Kidney epithelial cell (primary cell): ENCODE results near the gene RSPO3. TPM values are rescaled to one million over a fixed set of nuclear protein-coding genes. Genes with fewer than 3 reads are reported as not detected.
"Not testable (repeated sequence)": the region's sequence is repeated elsewhere in the genome, so short reads cannot be mapped to it uniquely, and the experiment has no call there.

ENCODE experiments used
- DNase-seq: peaks from one replicate; pipeline ENCODE4 v3.0.0-alpha.2; 2010; ENCODE audit warnings: low read depth
- H3K27me3 ChIP-seq: 2 replicates; pipeline ENCODE4 v1.6.0; 2011; ENCODE audit warnings: low read length; ENCODE audit not compliant: control insufficient read depth, insufficient read depth
- H3K36me3 ChIP-seq: 2 replicates; pipeline ENCODE4 v1.5.1; 2011; ENCODE audit warnings: low read length; ENCODE audit not compliant: control insufficient read depth, insufficient read depth
- H3K4me3 ChIP-seq: 2 replicates; pipeline ENCODE4 v1.5.1; 2011; ENCODE audit warnings: low read depth, mild to moderate bottlenecking, control low read depth, low read length
- CTCF ChIP-seq: IDR thresholded peaks from 2 replicates; pipeline ENCODE4 v1.5.1; 2011; ENCODE audit warnings: mild to moderate bottlenecking, moderate library complexity, low read length, control low read depth, inconsistent platforms; ENCODE audit not compliant: insufficient read depth, poor library complexity, severe bottlenecking
- total RNA-seq: library from RNA; depleted of rRNA; stranded (reverse); fragments of >200 nt; gene quantifications from 2 replicates; pipeline ENCODE4 v1.2.3, GENCODE V29; 2015

Gene RSPO3
- total RNA-seq, 1 donor from 2014 or later: 0.88 TPM

GRCh38 chr6:127216810-127217789 lies 98.6 kb downstream of the RSPO3 start:
- H3K27me3 ChIP-seq: no peaks in the 10 kb centered on the region
- no peak for DNase-seq
- H3K36me3 ChIP-seq: no peaks in the 10 kb centered on the region
- no peak overlapping the region for H3K4me3 ChIP-seq
- no peak for TF ChIP-seq CTCF

DNA sequence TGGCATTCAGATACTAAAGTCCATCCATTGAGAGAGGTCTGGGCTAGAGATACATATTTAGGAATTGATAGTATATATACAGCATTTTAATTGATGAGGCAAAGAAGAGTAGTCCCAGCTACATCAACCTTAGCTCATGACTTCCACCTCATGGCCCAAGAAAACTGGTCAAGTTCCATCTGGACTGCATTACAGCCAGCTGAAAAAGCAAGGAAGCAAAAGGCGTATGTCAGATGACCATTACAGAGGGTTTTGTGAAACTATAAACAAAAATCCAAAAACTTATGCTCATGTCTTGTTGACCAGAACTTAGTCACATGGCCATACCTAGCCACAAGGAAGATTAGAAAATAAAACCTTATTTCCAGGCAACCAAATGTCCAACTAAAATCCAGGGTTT lies 101.4 kb downstream of the RSPO3 start:
- no peak for DNase-seq
- H3K4me3 ChIP-seq: no peak overlapping the region
- TF ChIP-seq CTCF: no peak
- no peaks in the 10 kb centered on the region for H3K27me3 ChIP-seq
- H3K36me3 ChIP-seq: no peaks in the 10 kb centered on the region

DNA sequence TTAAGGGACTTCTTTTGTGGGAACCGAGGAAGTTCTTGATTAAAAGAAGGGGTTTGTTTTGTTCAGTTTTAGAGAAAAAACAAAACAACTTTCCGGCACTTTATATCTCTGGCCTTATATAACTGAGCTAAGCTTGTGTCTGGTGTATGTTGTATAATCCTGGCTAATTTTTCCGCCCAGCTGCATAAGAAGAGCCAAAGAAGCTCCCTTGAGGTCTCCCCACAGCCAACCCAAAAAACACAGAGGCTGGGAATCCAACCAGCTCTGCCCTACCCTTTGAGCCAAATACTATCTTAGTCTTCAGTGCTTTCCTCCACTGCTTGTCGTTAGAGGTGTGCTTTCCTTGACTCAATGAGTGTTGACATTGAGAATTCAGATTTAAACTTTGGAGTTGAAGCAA lies 102.7 kb downstream of the RSPO3 start:
- TF ChIP-seq CTCF: no peak
- Histone ChIP-seq H3K36me3 (no peaks in the 10 kb centered on the region), H3K27me3 (no peaks in the 10 kb centered on the region), H3K4me3 (no peak overlapping the region)
- no peak for DNase-seq

DNA sequence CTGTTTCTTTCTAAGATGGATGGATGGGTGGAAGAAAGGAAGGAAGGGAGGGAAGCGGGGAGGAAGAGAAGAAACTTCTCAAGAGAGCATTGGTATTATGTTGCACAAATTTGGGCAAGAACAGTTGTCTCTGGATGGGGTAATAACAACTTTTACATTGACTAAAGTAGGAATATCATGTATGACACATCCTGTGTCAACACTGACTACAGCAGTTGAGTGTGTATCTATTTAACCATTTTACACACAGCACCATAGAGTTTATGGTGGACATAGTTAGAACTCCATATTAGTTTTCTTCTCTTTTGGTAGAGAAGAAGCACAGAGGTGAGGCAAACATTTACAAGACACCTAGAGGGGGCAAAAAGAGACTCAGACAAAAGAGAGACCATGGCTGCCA lies 103.9 kb downstream of the RSPO3 start:
- TF ChIP-seq CTCF: no peak
- Histone ChIP-seq H3K27me3 (no peaks in the 10 kb centered on the region), H3K4me3 (no peak overlapping the region), H3K36me3 (no peaks in the 10 kb centered on the region)
- no peak for DNase-seq

DNA sequence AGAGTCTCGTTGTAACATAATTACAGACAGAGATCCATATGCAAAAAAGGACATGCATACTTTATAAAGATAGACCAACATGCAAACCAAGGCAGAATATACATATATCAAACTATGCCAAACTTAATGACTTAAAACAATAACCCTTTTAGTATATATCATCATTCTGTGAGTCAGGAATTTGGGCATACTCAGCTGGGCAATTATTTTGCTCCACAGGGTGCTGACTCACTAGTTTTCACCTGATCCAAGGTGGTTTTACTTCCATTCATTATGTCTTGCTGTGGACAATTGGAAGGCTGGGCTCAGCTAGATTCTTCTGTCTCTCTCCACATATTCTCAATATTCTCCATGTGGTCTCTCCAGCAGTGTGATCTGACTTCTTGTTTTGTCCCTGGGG lies 107.0 kb downstream of the RSPO3 start:
- no peaks in the 10 kb centered on the region for H3K36me3 ChIP-seq
- H3K27me3 ChIP-seq: no peaks in the 10 kb centered on the region
- H3K4me3 ChIP-seq: no peak overlapping the region
- no peak for TF ChIP-seq CTCF
- DNase-seq: no peak

DNA sequence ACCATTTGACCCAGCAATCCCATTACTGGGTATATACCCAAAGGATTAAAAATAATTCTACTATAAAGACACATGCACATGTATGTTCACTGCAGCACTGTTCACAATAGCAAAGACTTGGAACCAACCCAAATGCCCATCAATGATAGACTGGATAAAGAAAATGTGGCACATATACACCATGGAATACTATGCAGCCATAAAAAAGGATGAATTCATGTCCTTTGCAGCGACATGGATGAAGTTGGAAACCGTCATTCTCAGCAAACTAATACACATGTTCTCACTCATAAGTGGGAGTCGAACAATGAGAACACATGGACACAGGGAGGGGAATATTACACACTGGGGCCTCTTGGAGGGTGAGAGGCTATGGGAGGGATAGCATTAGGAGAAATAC lies 115.3 kb downstream of the RSPO3 start:
- not testable (repeated sequence) for H3K27me3 ChIP-seq, DNase-seq, H3K36me3 ChIP-seq, H3K4me3 ChIP-seq
